GM19025 (cell line): ENCODE data around the gene NKAIN4.
"Not testable (repeated sequence)": the region's sequence is repeated elsewhere in the genome, so short reads cannot be mapped to it uniquely, and the experiment has no call there.

ENCODE experiments used
- ATAC-seq: cut with Tn5 transposase; IDR thresholded peaks from one replicate; pipeline ENCODE4 v1.9.1; 2021; ENCODE audit warnings: mild to moderate bottlenecking, low read depth, moderate library complexity; ENCODE audit not compliant: unreplicated experiment

Gene NKAIN4

DNA sequence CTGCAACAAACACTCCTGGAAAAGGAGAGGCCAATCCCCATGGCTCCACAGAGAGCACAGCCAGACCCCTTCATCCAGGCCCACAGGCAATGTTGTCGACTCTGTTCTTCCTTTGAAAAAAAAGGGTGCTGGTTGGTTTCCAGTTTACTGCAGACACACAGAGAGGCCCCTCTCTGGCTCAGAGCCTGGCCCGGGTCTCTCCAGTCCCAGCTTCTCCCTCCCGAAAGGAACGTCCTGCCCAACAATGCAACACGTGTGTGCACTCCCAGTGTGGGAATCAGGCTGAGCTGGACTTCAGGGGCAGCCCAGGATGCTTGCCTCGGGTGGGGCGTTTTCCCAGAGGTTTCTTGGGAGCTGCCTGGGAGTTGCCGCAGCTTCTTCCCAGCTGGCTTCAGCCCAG lies 4.5 kb upstream of the NKAIN4 start:
- ATAC-seq: no peak

DNA sequence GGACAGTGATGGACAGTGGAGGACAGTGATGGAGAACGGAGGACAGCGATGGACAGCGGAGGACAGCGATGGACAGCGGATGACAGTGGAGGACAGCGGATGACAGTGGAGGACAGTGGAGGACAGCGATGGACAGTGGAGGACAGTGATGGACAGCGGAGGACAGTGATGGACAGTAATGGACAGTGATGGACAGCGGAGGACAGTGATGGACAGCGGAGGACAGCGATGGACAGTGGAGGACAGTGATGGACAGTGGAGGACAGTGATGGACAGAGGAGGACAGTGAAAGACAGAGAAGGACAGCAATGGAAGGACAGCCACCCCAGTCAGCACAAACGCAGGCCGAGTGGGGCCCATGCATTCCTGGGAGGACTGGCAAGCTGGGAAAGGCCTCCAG lies 3.4 kb upstream of the NKAIN4 start:
- ATAC-seq: no peak

GRCh38 chr20:63256954-63257353 lies 2.7 kb upstream of the NKAIN4 start:
- ATAC-seq: no peak

- no peak for ATAC-seq
These were observed 1.9 kb upstream of the NKAIN4 start for GRCh38 chr20:63255931-63256704.

DNA sequence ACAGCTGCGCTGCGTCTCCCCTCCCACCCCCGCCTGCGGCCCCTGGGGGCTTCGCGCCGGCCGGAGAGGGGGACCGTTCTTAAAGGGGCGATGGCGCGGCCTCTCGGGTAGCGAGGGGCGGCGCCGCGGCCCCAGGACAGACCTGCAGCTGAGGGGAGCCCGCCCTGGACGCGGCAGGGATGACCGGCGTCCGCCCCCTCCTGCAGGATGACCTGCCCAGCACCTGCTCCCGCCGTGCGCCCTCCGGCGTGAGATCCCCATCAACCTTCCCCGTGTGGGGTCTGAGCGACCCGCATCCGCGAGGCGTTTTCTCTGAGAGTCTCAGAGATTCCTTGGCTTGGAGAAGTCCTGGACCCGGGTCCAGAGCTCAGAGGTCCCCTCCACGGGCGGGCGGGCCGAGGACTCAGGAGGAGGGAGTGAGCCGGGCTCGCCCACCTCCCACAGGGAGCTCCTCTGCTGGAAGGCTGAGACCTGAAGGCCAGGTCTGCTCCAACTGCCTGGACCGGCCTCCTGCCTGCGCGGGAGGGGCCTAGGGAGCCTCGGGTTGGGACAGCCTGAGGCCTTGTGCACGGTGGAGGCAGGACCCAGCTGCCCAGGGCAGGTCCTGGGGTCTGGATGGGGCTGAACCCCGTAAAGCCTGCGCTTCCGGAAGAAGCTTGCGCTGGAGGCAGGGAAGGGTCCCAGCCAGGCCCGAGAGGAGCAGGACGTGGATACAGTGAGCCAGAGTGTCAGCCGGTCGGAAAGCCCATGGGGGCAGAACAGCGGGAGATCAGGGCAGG lies 532 bp upstream of the NKAIN4 start:
- ATAC-seq: no peak

DNA sequence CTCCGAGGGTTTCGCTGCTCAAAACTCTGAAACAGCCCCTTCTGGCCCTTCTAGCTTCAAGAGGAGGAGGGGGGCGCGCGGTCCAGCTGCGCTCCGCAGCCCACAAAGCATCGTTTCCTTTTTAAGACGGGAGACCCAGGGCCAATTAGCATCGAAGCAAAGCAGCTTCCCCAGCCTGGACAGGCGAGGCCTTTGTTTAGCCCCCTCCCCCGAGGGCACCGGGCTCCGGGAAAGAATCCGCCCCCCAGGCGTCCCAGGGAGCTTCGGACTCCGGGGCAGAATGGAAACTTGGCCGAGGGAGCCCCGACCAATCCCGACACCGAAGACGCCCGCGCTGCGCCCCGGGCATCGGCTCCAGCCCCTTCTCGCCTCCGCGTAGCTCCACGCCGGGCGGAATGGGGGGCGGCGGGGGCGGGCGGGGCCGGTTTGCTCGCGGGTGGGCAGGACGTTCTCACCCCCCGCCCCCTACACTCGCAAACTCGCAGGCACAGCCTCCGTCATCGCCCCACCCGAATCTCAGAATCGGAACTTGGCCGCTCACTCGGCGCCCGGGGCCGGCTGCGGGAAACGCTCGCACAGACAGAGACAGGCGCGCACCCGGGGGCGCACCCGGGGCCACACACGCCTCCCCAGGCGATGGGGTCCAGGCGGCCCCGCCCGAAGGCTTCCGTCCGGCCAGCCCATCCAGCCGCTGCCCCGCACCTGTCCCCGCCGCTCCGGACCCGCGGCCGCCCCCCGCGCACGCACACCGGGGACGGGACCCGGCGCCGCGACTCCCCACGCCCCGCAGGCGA lies 628 bp downstream of the NKAIN4 start:
- no peak for ATAC-seq

DNA sequence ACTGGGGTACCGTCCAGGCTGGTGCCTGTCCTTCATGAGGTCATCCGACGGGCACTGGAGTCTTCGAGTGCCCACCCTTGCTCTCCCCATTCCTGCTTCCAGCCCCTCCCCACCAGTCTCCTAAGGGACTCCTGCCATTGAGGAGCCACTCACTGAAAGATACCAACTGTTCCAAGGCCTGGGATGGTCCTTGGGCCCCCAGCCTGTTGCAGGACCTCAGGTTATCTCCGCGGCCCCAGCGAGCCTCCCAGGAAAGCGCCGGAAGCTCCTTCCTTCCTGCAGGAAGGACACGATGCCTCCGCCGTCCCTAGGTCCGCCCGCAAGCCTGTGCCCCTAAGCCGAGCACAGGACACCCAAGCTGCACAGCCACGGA lies 1.2 kb downstream of the NKAIN4 start:
- ATAC-seq: no peak

DNA sequence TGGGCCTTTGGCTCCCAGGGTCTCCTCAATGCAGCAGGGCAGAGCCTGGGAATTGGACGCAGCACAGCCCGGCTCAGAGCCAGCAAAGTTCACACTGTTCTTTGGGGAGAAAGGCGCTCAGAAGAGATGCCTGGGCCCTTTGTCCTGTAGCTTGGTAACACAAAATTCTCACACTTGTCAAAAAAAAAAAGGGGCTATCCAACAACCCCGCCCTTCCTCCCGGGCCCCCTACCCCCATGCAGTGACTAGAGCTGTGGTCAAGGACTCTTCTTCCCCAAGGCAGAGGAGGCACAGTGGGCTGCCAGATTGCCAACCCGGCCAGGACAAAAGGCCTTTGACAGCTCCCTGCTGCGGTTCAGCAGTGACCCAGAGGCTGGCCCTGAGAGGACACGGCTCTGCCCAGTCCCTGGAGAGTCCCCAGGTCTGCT lies 2.0 kb downstream of the NKAIN4 start:
- ATAC-seq: no peak

DNA sequence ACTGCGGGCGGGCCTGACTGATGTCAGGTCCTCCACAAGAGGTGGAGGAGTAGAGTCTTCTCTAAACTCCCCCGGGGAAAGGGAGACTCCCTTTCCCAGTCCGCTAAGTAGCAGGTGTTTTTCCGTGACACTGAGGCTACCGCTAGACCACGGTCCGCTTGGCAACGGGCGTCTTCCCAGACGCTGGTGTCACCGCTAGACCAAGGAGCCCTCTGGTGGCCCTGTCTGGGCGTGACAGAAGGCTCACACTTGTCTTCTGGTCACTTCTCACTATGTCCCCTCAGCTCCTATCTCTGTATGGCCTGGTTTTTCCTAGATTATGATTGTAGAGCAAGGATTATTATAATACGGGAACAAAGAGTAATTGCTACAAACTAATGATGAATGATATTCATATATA lies 2.9 kb downstream of the NKAIN4 start:
- ATAC-seq: not testable (repeated sequence)

DNA sequence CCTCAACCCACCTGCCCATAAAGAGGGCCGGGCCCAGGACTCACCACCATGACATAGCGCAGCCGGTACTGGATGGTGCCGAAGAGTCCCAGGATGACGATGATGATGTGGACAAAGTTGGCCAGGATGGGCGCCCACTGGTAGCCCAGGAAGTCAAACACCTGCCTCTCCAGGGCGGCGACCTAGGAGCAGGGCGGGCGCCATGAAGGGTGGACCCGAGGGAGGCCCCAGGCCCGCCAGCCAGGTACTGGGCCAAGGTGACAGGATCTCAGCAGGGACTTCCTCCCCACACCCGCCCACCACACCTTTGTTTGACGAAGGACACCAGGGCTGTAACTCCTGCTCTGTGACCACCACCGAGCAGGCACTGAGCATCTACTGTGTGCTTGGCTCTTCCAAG lies 4.4 kb downstream of the NKAIN4 start:
- no peak for ATAC-seq

DNA sequence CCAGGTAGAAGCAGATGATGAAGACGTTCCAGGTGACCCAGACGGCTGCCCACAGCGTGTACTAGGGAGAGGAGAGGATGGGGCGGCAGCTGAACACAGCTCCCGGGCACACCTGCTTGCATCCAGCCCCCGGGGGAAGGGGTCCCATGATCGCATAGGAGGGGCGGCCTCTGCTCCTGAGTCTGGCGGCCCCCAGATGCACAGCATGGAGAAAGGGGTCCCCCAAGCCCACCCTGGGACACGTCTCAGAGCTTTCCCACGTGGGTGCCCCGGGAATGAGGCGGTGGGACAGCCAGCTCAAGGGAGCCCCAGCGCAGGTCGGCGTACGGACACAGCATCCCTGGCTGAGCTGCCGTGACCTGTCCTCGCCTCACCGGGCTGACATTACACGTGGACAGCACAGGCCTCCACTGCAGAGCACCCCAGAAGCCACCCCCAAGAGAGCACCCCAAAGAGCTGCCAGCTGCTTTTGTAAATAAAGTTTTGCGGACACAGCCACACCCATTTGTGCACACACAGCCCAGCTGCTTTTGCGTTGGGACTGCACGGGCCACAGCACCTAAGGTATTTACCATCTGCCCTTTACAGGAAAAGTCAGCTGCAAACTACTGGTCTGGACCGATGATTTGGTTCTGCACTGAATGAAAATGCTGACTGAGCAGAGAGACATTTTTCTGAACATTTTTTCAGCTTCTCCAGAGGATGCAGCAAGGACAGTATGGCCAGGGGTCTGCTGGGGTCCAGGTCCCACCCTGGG lies 5.2 kb downstream of the NKAIN4 start:
- ATAC-seq: no peak

DNA sequence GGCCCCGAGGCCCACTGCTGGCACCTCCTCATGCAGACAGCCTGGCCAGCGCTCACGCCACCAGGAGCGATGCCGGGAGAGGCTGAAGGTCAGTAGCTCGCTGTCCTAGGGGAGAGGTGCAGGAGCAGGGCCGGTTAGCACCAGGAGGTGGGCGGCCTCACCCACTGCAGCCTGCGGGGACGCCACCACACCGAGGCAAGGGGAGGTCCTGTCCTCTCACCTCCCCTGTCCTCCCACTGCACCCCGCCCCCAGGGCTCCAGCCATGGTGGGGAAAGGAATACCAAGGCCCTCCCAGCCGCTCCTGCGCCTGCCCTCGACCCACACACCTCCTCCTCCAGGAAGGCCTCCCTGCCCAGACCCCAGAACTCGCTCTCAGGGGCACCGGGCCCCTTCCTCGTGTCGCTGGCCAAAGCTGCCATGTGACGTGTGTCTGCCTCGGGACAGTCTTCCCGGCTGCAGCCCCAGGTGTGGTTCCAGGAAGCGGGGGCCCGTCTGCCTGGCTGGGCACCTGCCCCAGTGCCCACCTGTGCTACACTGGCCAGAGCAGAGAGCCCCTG lies 6.5 kb downstream of the NKAIN4 start:
- ATAC-seq: no peak

DNA sequence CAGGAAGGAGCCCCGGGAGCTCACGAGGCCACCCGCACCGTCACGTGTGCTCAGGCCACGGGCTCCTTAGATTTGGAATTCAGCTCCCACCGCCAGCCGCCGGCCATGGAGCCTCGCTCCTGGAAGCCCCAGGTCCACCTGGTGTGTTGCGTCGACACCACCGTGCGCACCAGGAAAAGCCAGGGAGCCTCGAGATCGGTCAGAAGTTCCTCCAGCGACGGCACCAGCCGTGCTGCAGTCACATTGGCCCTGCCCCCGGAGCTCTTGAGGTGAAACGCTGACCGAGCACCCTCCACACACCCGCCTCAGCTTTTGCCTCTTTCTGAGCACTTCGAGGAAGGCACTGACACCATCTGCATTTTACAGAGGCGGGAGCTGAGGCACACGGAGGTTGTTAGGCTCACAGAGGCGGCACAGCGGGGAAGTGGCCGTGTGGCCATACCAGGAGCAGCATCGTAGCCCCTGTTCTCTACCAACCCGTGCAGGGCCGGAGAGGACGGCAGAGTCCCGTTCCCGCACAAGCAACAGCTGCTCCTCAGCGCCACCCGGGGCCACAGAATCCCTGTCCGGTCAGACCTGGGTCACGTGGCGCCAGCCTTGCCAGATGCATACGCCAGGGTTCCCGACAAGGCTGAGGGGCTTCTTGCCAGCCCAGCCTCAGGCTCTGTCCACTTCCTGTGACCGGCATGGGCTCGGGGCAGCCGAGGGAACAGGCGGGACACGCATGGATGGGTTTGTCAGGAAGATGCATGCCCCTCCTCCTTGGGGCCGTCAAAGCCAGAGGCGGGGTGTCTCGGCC lies 7.6 kb downstream of the NKAIN4 start:
- no peak for ATAC-seq

GRCh38 chr20:63244468-63244867 lies 9.8 kb downstream of the NKAIN4 start:
- ATAC-seq: no peak

DNA sequence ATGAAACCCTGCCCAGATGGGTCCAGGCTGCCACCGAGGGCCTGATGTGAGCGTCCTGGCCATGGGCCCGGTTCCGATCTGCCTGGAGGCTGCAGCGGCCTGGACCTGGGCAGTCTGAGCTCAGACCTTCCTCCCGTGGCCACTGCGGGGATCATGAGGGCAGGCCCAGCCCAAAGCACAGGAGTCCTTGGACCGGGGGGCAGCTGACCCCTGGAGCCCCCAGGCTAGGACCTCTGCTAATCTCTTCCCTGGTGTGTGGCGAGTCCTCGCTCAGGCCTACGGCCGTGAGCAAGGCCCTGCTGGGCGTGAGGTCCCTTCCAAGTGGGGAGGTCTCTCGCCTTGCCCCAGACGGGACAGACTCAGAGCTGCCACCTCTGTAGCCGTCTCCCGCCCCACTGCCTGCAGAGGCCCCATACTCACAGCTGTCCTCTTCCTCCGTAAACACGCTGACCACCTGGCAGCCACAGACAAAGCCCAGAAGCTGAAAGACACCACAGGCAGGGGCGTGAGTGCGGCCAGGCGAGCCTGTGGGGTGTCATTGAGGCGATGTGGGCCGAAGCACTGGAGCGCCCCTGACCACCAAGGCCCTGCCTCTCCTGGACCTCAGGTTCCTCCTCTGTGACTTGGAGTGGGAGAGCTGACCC lies 10.5 kb downstream of the NKAIN4 start:
- ATAC-seq: no peak

DNA sequence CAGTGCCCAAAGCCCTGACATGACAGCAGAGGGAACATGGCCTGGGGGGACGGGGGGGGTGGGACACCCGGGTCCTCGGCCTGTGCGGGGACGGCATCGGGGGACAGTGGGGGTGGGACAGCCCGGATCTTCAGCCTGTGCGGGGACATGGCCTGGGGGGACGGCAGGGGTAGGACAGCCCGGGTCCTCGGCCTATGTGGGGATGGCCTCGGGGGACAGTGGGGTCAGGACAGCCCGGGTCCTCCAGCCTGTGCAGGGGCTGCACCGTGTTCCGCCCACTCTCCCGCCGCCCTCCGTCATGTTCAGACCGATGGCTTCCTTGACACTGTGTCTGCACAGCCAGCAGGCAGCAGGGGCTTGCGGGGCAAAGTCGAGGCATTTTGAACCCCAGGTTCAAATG lies 11.5 kb downstream of the NKAIN4 start:
- ATAC-seq: no peak

DNA sequence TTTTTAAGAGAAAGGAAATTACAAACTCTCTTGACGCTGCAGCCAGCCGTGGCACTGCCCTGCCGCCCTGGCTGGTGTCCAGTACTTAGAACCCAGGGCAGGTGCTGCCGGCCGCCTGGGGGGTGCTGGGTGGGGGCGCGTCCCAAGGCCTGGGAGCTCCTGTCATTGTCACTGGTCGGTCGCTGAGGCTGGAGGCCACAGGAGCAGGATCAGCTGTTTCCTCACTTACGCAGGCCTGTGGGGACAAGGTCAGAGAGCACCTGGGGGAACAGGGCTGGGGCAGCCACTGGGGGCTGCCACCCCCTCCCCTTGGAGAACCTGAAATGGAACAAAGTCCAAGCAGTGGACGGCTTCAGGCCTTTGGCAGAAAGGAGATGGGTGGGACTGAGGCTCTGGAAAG lies 13.0 kb downstream of the NKAIN4 start:
- no peak for ATAC-seq

DNA sequence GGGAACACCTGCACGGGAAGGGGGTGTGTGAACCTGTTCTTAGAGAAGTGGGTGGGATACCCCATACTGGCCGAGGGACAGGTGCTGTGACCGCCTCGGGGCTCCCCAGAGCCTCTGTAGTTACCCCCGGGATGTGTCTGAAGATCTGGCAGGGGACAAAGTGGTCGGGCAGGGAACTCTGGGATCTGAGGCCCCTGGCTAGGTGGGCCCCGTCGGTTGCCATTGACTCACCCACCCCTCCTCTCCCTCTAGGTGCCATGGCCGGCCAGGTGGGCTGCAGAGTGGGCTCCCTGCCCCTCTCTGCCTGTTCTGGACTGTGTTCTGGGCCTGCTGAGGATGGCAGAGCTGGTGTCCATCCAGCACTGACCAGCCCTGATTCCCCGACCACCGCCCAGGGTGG lies 14.3 kb downstream of the NKAIN4 start:
- ATAC-seq: no peak

DNA sequence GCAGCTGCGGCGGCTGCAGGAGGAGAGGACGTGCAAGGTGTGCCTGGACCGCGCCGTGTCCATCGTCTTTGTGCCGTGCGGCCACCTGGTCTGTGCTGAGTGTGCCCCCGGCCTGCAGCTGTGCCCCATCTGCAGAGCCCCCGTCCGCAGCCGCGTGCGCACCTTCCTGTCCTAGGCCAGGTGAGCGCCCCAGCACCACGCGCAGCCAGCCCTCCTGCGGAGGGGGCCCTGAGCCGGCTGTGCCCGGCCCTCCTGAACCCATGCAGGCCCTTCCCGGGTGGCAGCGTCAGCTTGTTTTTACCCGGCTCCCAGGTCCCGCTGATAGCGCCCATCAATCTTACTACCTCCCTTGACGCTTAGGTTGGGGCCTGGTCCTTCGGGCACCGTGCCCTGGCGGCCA lies 14.8 kb downstream of the NKAIN4 start:
- ATAC-seq: no peak
